DMS53 treated with DMSO at 0.1 percent for 48 hours (cell line): Measurements from ENCODE around the gene KLHL26.

ENCODE experiments used
- DNase-seq: peaks from one replicate; lab custom pipeline; 2025; ENCODE audit not compliant: unreplicated experiment; lab: John Stamatoyannopoulos, UW

The KLHL26 gene

DNA sequence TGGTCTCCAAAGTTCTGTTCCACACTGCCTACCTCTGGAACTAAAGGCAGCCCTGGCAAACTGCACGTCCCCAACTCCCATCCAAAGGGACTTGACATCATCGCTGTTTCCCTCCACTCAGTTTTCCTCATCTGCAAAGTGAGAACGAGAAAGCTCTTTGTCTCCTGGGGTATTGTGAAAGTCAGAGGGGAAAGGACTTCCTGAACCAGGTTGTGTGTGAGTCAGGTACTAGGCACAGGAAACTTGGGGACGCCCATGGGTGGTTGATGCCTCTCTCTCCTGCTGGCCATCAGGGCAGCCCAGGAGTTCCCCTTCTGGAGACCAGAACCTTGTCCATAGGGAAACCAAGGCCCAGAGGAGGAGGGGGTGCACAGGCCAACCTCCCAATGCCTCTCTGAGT, 35.0 kb upstream of the KLHL26 start:
- no peak for DNase-seq

DNA sequence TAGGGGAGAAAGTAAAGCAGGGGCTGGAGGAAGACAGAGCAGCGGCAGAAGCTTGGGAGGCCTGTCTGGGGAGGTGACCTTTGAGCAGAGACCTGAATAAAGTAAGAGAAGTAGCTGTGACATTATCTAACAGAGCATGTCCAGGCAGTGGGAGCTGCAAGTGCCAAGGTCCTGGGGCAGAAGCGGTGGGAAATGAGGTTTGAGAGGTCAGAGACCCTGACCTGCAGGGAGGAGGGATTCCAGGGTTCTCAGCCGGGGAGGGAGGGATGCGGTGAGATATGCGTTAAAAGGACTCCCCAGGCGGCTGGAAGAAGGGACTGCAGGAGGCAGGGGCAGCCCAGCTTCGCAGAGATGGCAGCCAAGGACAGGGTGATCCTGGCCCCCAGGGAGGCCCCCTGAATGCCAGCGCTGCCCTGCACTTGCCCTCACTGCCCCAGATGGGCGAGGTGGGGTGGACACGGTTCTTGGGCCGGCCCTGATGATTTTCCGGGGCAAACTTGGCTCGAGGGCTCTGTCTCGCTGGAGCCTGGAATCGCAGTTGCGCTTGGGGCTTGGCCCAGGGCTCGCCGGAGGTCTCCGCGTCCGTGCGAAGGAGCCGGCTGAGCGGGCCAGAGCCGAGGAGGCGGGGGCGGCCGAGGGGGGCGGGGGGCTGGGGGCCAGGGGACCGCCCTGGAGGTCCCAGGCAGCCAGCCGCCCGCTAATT, 33.4 kb upstream of the KLHL26 start:
- no peak for DNase-seq

DNA sequence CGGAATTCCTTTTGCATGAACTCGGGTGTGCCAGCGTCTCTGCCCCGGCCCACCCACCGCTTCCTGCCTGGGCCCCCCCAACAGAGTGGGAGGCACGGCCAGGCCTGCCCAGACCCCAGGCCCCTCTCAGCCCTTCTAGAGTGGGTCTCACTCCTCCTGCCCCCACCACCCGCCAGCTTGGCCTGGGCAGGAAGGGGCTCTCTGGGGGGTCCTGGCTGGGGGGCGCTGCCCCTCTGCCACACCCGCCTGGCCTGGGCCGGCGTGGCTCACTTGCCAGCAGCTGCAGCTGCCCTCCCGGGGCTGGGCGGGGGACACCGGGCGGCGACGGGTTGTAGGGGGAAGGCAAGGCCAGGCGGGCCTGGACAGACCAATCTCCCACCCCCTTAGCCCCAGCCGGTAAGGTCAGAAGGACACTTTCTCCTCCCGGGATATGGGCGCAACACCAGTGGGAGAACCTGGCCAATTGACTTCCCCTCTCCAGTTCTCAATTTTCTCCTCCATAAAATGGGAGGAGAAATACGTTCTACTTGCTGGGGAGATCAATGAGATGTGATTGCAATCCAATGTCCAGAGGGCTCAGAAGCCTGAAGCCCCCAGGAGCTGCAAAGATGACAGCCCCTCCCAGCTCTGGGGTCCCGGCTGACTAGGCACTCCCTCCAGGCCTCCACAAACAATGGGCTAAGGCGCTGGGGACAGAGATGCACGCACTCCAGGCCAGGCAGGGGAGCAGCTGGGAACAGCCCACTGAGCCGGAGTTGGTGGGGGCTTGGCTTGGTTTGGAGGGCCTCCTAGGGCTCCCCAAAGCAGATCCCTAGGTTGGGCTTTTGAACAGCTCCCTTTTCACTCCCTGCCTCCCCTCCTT, 32.6 kb upstream of the KLHL26 start:
- DNase-seq = no peak

DNA sequence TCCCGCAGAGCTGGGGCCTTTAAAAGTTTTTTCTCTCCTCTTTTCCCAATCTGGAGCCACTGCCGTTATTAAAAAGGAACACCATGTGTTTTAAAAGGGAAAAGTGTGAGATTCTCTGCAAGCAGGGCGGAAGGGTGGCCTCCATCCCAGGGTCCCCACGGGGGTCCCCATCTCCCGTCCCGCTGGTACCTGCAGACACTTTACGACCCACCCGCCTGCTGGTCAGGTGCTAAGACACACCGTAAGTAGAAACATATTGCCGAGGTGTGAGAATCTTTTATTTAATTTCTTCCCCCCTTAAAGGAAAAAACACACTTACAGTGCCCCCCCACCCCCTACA, 32.0 kb upstream of the KLHL26 start:
- no peak for DNase-seq

DNA sequence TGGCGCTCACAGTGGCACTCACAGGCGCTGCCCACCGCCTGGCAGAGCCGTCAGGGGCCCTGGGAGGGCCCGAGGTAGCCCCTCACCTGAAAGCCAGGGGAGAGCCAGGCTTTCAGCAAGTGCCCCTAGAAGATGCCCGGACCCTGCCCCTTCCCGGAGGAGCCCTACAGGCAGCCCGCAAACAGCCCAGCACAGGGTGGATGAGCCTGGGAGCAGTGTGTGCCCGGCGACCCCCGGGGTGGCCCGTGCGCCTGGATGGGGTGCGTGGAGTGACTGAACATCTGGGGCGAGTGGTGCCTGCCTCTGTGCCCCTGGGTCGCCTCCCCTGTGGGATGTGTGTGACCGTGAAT, 31.7 kb upstream of the KLHL26 start:
- no peak for DNase-seq

DNA sequence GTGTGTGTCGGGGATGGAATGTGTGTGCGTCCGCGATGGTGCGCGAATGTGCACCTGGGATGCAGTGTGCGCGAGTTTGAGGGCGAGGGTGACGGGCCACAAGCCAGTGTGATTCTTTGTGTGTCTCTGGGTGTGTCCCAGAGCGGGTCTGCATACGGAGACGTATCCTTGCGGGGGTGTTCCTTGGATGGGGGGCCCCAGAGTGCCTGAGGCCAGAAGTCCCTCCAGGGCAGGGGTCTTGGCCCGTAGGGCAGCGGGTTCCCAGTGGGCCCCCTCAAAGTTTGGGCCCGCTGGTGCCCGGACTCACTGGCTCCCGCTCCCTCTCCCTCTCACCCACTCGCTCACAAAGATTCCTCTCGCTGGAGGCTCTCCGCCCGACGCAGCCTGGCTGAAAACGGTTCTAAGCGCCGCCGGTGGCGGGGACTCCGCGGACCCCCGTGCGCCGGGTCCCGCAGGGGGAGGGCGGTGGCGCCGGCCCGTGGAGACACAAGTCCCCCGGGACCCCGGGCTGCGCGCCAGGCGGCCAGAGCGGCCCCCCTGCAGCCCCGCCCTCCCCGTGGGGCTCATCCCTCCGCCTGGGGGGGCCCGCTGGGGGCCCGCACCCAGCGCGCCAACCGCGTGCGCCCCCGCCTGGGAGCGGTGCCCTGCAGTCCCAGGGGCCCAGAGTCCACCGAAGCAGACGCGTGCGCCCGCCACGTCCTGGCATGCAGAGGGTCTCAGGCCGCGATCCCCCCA, 31.1 kb upstream of the KLHL26 start:
- no peak for DNase-seq

DNA sequence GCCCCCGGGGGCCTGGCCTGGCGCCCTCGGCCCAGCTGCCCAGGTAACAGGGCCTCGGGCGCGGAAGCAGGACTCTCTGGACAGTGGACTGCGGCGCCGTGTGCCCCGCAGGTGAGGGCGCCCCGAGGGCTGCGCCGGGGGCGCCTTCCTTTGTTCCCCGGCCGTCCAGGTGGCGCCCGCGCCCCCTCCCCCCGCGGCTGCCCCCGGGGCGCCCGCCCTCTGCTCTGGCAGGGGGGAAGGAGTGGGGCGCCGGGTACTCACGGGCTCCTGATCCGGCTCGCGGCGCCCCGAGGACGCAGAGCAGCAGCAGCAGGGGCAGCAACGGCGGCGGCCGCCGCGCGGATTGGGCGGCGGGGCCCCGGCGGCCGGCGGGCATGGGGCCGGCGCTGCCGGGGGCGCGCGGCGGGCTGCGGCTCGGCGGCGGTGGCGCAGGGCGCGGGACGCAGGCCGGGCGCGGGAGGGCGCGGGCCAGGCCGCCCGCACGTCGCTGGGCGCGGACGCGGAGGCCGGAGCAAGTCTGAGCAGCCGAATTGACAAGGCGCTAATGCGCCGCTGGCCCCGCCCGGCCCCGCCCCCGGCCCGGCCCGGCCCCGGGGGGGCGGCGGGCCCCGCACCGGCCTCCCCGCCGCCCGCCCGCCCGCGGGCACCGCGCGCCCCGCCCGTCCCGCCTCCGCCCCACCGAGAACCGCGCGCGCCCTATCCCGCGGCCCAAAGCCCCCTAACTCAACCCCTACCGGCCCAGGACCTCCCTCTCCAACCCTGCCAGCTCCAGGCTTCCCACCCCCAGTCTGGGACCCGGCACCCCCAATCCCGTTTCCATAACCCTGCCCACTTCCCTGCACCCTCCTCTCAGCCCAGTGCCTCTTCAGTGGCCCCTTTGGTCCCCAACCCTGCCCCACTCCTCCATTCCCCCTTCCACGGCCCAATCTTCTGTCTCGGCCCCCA, 30.3 kb upstream of the KLHL26 start, which contains the start of gene CRLF1:
CRLF1 (minus strand) TSS at position 519 of the 945 bp plus-strand sequence; CDS start at position 376, 143 bp downstream.
- DNase-seq = no peak

DNA sequence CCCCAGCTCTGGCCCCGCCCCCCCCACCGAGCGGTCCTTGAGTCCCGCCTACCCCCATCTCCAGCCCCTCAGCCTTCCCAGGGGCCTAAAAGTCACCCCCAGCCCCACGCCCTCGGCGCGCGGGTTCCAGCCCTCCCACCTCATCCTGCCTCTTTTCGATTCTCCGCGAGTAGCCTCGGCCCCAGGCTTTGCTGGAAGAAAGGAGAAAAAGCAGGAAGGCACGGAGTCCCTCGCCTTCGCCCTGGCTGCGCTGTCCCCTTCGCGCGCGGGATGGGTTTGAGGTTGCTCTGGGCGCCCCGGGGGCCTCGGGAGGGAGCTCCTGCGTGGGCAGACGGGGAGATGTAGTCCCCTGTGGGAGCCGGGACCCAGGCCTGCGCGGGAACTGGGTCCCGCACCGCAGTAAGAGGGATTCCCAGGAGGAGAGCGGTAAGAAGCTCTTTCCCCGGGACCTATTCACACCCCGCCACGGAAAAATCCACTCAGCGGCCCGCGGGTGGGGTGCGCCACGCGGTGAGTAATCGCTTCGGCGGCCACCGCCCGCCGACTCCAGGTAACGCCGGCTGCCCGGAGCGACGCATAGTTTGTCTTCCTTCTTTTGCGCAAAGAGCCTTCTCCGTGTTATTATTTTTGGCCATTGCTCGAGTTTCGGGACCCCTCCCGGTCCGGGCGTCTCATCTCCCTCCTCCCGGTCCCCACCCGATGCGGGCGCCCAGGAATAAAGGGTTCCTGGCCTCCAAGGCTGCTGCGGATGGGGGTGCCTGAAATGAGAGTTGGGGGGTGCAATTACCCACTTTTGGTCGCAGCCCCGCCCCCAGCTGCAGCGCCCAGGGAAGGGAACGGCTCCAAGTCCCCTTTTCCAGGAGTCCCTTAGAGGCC, 29.4 kb upstream of the KLHL26 start:
- no peak for DNase-seq

DNA sequence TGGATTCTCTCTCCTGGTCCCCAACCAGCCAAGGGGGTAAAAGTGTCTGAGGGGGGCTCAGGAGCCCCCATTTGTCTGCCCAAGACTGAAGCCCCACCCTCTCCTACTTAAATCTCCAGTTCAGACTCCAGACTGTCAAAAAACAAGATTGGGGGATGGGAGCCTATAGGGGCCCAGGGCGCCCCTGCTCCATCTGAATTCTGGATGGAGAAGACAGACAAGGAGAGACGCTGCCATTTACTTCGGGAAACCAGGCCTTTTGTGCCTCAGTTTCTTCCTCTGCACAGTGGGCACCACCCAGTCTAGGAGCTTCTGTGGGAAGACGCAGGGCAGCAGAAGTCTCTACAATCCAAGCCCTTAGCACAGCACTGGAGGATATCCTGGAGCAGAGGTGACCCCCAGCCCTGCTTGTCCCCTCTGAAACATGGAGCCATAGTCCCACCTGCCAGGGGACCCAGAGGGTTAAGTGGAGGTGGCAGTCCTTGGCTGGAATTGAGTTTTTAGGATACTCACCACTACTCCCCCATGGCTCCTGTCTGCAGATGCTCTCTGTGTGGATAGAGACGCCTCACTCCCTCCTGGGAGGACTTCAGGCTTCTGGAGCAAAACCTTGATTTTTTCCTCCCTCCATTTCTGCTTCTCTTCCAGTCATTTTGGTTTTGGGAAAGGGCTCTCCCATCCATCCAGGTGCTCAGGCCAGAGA, 28.6 kb upstream of the KLHL26 start:
- no peak for DNase-seq

DNA sequence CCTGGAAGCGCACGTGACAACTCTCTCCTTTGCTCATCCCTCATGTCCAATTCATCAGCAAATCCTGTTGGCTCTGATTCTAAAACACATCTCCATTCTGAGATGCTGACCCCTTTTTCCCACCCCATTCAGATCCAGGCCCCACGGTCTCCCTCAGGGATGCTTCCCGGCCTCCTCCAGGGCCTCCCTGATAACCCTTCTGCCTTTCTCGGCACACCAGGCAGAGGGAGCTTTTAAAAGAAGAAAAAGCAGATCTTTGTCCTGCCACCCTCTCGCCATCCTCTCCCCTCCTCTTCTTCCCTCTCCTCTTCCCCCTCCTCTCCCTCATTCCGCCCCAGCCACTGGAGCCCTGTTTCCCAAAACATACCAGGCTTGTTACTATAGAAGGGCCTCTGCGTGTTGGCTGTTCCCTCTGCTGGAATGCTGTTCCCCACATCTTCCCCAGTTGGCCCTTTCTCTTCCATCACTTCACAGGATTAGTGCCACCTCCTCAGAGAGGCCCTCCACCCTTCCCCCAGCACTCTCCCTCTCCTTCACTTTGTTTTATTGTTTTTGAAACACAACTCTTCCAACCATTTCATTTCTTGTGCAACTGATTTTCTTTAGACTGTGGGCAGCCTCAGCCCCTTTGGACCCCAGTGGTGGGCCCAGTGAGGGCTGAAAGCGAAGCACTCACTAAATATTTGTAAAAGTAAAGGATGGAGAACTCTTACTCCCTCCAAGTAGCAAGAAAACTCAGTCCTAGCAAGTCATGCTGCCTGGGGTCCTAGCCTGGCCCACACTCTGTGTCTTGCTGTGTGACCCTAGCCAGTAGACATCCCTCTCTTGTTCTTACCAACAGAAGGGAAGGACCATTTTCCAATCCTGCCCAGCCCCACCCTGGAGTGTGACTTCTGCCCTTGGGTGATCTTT, 27.8 kb upstream of the KLHL26 start:
- DNase-seq = no peak

DNA sequence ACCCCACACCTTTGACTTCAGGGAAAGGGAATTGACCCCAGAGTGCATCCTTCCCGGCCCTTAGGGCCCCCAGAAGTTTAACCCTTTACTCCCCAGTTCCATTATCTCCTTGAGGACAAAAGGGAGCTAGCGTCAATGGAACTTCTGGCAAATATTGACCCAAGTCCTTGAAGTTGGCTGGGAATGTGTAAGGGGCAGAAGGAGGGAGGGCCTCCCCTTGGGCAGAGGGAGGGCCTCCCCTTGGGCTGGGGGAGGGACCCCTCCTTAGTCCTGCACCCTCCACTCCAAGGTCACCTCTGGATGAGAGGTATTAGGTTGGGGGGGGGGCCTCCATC, 27.1 kb upstream of the KLHL26 start:
- no peak for DNase-seq

DNA sequence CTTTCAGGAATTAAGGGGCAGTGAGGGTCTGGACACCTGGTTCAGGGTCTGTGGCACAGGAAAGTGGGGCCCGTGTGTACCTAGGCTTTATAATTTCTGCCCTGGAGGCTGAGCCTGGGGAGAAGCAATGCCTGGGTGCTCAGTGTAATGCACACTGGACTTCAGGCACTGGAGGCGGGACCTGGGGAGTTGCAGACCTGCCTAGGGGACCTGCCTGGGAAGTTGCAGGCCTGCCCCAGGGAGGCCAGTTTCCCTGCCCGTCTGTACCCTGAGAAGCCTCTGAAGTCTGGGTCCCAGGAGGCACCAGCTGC, 26.6 kb upstream of the KLHL26 start:
- DNase-seq = no peak

DNA sequence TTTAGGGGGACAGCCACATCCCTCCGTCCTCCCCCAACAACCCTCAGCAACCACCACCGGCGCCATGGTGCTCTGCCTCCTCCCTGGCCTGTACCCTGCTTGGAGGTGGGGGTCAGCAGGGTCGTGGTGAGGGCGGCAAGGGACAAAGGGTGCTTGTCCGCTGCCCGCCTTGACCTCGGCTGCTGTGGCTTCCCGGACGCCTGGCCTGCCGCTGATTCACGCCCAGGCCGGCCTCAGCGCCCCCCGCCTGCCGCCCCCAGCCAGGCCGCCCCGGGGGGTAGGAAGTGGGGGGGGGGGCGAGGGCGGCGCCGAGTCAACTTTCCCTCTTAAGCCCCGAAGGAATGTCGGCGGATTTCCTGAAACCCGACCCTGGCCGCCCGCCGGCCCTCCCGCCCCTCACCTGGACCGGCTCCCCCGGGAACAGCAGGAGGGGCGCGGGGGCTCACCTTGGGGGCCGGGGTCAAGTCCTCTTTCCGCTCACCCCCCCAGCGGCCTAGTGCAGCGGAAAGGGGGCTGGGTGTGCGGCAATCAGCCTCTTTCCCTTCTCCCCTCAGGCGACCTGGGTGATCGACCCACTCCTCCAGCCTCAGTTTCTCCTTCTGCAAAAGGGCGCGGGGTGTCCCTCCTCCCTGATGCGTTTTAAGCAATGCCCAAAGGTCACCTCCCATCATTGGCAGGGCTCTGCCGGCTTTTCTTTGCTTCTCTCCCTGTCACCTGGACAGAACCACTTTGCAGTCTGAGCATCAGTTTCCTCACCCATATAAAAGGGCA, 26.1 kb upstream of the KLHL26 start:
- DNase-seq = no peak

DNA sequence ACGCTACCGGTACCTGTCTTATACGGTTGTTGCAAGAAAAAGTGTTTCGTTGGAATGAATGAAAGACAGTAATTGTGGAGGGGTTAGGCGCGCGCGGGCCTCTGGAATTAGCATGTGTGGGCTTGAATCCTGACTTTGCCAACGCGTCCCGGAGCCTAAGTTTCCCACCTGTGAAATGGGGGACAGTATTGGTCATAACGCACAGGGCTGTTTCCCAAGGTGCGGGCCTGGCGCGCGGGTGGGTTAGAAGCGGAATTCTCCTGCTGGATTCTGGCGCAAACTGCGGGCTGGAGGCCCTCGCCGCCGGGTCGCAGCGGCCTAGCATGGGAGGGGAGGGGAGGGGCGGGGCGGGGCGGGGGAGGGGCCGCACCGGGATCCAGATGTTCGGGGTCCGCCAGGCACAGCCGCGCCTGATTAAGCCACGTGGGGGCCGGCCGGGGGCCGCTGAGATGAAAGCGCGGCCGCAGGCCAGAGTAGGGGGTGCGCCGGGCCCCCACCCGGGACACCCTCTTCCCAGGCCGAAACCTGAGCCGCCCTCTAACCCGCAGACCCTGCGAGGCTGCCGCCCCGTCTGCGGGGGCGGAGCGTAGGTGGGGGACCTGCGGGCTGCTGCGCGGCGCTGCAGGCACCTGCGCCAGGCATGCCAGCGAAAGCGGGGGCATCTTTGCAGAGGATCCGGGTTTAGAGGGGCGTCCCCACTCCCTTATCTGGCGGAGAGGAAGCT, 25.3 kb upstream of the KLHL26 start:
- peak; percentile 14 for DNase-seq

DNA sequence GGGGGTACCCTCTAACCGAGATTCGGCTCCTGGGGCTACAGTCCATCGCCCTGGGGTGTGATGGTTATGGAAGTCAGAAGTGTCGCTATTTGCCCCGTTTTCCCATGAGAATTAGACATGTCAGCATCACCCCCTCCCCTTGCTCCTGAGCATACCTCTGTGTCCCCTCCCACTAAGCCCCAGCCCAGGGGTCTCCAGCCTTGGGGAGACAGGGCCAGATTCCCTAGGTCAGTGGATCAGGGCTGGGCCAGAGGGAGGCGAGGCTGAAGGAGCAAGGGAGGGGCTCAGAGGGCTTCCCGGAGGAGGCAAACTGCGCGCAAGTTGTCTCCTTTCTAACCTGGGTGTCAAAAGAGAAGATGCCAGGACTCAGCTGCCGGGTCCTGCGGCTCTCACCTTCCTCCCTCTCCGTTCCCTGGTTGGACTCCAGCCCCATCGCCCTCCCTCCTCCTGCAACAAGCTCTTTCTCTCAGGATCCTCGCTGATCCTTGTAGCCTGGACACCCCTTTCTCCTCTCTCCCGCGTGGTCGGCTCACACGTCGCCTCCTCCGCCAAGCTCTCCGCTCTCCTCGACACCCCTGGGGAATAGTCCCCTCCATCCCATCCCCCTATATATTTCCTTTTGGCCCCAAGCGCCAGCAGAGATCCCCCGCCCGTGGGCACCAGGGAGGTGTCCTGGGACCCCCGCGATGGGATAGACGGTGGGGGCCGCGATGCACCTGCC, 24.6 kb upstream of the KLHL26 start:
- DNase-seq = no peak

DNA sequence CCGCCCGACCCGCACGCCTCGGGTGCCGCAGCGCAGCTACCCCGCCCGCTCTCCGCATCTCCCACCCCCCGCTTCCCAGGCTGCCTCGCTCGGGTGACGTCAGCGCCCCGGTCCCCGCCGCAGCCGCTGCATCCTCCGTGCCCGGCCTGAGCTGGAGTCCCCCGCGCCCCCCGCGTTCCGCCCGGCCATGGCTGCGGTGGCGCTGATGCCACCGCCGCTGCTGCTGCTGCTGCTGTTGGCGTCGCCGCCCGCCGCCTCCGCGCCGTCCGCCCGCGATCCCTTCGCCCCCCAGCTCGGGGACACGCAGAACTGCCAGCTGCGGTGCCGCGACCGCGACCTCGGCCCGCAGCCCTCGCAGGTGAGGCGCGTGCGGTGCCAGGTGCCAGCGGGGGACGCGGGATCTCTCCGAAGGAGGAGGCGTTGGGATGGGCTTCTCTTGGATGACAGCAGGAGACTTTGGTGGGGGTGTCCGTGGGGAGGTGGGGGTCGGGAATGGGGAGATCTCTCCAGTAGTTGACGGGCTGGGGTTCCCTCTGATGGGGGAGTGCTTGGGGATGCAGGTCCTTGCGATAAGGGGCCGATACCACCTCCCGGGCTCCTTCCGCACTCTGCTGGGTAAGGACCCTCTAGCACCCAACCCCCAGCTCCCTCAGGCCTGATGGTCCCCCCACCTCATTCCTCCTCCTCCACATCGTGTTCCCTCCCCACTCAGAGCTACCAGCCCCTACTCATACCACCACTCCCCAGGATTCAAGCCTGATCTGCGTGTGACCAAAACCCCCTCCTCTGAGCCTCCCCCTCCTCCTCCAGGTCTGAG, 23.8 kb upstream of the KLHL26 start, which contains the start of gene TMEM59L:
TMEM59L (plus strand) TSS at position 99 of the 817 bp plus-strand sequence; CDS start at position 188, 89 bp downstream.
- no peak for DNase-seq
